Psoas muscle (tissue), 8 donors: Measurements from ENCODE around the gene COL6A2. TPM values are rescaled to one million over a fixed set of nuclear protein-coding genes. Genes with fewer than 3 reads are reported as not detected.

Experiments
- ATAC-seq, 4 donors: fragments of 200-7000 bp; cut with Tn5 transposase; one replicate each; pipeline ENCODE4 v1.9.1; 2020; ENCODE audit warnings: moderate library complexity in 3 of 4, mild to moderate bottlenecking in 2 of 4
- DNase-seq, 2 donors: peaks; one replicate each; pipeline ENCODE4 v3.0.0-alpha.2; 2020
- H3K27ac ChIP-seq: fragments of 200-600 bp; one replicate; pipeline ENCODE4 v1.8.0; 2022
- H3K27me3 ChIP-seq, 3 donors: fragments of 200-600 bp in 1 of 3; one replicate each; pipeline versions ENCODE4 v1.6.1 to v1.8.0; 2013 to 2022; ENCODE audit warnings: low read length in 2 of 3, mild to moderate bottlenecking in 2 of 3, moderate library complexity in 1 of 3; ENCODE audit not compliant: insufficient read depth in 3 of 3
- H3K36me3 ChIP-seq, 2 donors: fragments of 200-600 bp in 1 of 2; one replicate each; pipeline versions ENCODE4 v1.6.1 to v1.8.0; 2013 to 2022; ENCODE audit warnings: low read depth in 1 of 2, mild to moderate bottlenecking in 1 of 2, moderate library complexity in 1 of 2; ENCODE audit not compliant: insufficient read depth in 1 of 2
- H3K4me1 ChIP-seq: fragments of 200-600 bp; one replicate; pipeline ENCODE4 v1.8.0; 2022
- H3K4me3 ChIP-seq: fragments of 200-600 bp; one replicate; pipeline ENCODE4 v1.8.0; 2022; ENCODE audit warnings: mild to moderate bottlenecking
- H3K9me3 ChIP-seq: fragments of 200-600 bp; one replicate; pipeline ENCODE4 v1.8.0; 2022
- WGBS, 3 donors: extraction: QIAGEN DNeasy Blood & Tissue Kit; methylation state at CpG; one replicate each; pipeline versions ENCODE4 v1.1.6 to v1.1.7; 2013; 5-methylcytosine and 5-hydroxymethylcytosine counted together
- intact Hi-C, 2 donors: fragments of 100-400 bp; cut with DNase I; formaldehyde crosslinking; loops; one replicate each; pipeline versions ENCODE4 v1.11.0 to v1.14.2; 2022
- polyA plus RNA-seq, 3 donors: library from polyadenylated mRNA; stranded (reverse); fragments of 200-250 nt; gene quantifications; one replicate each; pipeline ENCODE4 v1.2.3, GENCODE V29; 2013
- total RNA-seq, 4 donors: library from RNA; stranded (reverse); fragmentation: NEBNext Ultra II Directional in 2 of 4; extraction: Animal tissue kit (Norgen Biotek cat#: 25700) in 2 of 4; gene quantifications; one replicate each; pipeline versions ENCODE4 v1.2.1 to v1.2.4, GENCODE V29; 2021 to 2023
- TF ChIP-seq, protein P1 (sequence below): fragments of 200-600 bp; IDR thresholded peaks from one replicate; pipeline ENCODE4 v1.8.0; 2022; ENCODE audit warnings: antibody characterized with exemption
- donor health status: healthy with polysubstance abuse.
- donor health status: DM: no; HTN: no; CAD: no; lungs with moderate emphysema.
- donor health status: Bipolar disorder and iron deficiency.
- donor health status: healthy.
- donor health status: DM: yes; HTN: yes; CAD: no.
- donor health status: DM: no; HTN: no; CAD: no.
- donor health status: DM: no; HTN: no; CAD: no.
- donor health status: DM: yes; HTN: yes; CAD: no.

Gene COL6A2
- total and polyA plus RNA-seq, 7 donors, result 29.8 to 122 (median 58.8) TPM

- intact Hi-C loops, result no loop called here
- 91 to 94% (median 93%) methylated on average over 19 of the region's 19 CpGs for WGBS, 3 donors
Measured at GRCh38 chr21:46077674-46078101, 20.2 kb upstream of the COL6A2 start.

GRCh38 chr21:46078322-46078977 is 19.5 kb upstream of the COL6A2 start:
- TF ChIP-seq, protein P1, sequence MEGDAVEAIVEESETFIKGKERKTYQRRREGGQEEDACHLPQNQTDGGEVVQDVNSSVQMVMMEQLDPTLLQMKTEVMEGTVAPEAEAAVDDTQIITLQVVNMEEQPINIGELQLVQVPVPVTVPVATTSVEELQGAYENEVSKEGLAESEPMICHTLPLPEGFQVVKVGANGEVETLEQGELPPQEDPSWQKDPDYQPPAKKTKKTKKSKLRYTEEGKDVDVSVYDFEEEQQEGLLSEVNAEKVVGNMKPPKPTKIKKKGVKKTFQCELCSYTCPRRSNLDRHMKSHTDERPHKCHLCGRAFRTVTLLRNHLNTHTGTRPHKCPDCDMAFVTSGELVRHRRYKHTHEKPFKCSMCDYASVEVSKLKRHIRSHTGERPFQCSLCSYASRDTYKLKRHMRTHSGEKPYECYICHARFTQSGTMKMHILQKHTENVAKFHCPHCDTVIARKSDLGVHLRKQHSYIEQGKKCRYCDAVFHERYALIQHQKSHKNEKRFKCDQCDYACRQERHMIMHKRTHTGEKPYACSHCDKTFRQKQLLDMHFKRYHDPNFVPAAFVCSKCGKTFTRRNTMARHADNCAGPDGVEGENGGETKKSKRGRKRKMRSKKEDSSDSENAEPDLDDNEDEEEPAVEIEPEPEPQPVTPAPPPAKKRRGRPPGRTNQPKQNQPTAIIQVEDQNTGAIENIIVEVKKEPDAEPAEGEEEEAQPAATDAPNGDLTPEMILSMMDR, result no peak
- peak in 1 of 2 donors; percentile 72 for DNase-seq
- Histone ChIP-seq H3K4me1 (no peaks in the 10 kb centered on the region), H3K27me3 (peaks cover 0 to 32% (median 2%) of the 10 kb centered on the region in 3 donors), H3K4me3 (no peak overlapping the region), H3K36me3 (no peaks in the 10 kb centered on the region), H3K9me3 (no peaks in the 10 kb centered on the region), H3K27ac (no peak overlapping the region)
- WGBS, 3 donors, result 74 to 81% (median 75%) methylated on average over 23 of the region's 23 CpGs
- ATAC-seq, result peak; percentile 25 to 60 (median 57)
- intact Hi-C loops, result no loop called here

More at GRCh38 chr21:46077674-46078101, 20.2 kb upstream of the COL6A2 start:
- ATAC-seq (no peak), DNase-seq (peak in 1 of 2 donors; percentile 36)
- H3K27me3 ChIP-seq, result peaks cover 0 to 28% (median 2%) of the 10 kb centered on the region in 3 donors
- H3K9me3 ChIP-seq, result no peaks in the 10 kb centered on the region
- TF ChIP-seq, protein P1, result no peak
- no peak overlapping the region for H3K27ac ChIP-seq
- no peaks in the 10 kb centered on the region for H3K4me1 ChIP-seq
- H3K4me3 ChIP-seq, result no peak overlapping the region
- no peaks in the 10 kb centered on the region for H3K36me3 ChIP-seq

- WGBS, 3 donors, result 56 to 66% (median 60%) methylated on average over 6 of the region's 6 CpGs
- no peak overlapping the region for H3K4me3 ChIP-seq
- H3K36me3 ChIP-seq, result no peaks in the 10 kb centered on the region
- H3K27ac ChIP-seq, result no peak overlapping the region
- TF ChIP-seq, protein P1, result no peak
- DNase-seq, result peak; percentile 67 to 79
- ATAC-seq, result peak in 3 of 4 donors; percentile 31 to 74 (median 58)
- intact Hi-C loops, result no loop called here
- H3K27me3 ChIP-seq, result peaks cover 0 to 37% (median 3%) of the 10 kb centered on the region in 3 donors
- no peaks in the 10 kb centered on the region for H3K9me3 ChIP-seq
- H3K4me1 ChIP-seq, result no peaks in the 10 kb centered on the region
Measured at GRCh38 chr21:46078978-46079351, 18.9 kb upstream of the COL6A2 start.

GRCh38 chr21:46079352-46080170 is 18.4 kb upstream of the COL6A2 start:
- Histone ChIP-seq H3K9me3 (no peaks in the 10 kb centered on the region), H3K4me3 (no peak overlapping the region), H3K27me3 (peaks cover 0 to 43% (median 5%) of the 10 kb centered on the region in 3 donors), H3K4me1 (no peaks in the 10 kb centered on the region), H3K27ac (no peak overlapping the region), H3K36me3 (no peaks in the 10 kb centered on the region)
- DNase-seq, result peak; percentile 54 to 63
- ATAC-seq, result peak; percentile 32 to 66 (median 54)
- 66 to 70% (median 69%) methylated on average over 34 of the region's 34 CpGs for WGBS, 3 donors
- intact Hi-C loops, result no loop called here
- TF ChIP-seq, protein P1, result no peak
